Mesenchymal stem cell (in vitro differentiated cells and primary cell): ENCODE results near the gene TAGLN.

ENCODE experiments used
- DNase-seq: peaks from one replicate; pipeline ENCODE4 v3.0.0-alpha.2; 2013
- H2AFZ ChIP-seq: one replicate; pipeline ENCODE4 v1.6.1; 2013; ENCODE audit warnings: low read depth, mild to moderate bottlenecking, control low read depth, inconsistent platforms, low read length, moderate library complexity
- H2AK5ac ChIP-seq: 2 replicates; pipeline ENCODE4 v1.6.1; 2013; ENCODE audit warnings: low read length, moderate library complexity, mild to moderate bottlenecking, inconsistent platforms; ENCODE audit not compliant: severe bottlenecking
- H2BK120ac ChIP-seq: one replicate; pipeline ENCODE4 v1.6.1; 2013; ENCODE audit warnings: low read depth, mild to moderate bottlenecking, inconsistent platforms, low read length, moderate library complexity
- H2BK12ac ChIP-seq, 2 experiments: one replicate each; pipeline ENCODE4 v1.6.1; 2013; ENCODE audit warnings: inconsistent platforms in 2 of 2, low read length in 2 of 2, mild to moderate bottlenecking in 2 of 2, moderate library complexity in 2 of 2, control low read depth in 1 of 2
- H2BK15ac ChIP-seq: one replicate; pipeline ENCODE4 v1.6.1; 2013; ENCODE audit warnings: mild to moderate bottlenecking, low read depth, inconsistent platforms; ENCODE audit not compliant: poor library complexity, severe bottlenecking
- H2BK5ac ChIP-seq: 2 replicates; pipeline ENCODE4 v1.6.1; 2013; ENCODE audit warnings: low read depth, mild to moderate bottlenecking, low read length, control low read depth, inconsistent platforms; ENCODE audit not compliant: poor library complexity, severe bottlenecking
- H3K14ac ChIP-seq, 2 experiments: one replicate each; pipeline ENCODE4 v1.6.1; 2013; ENCODE audit warnings: inconsistent platforms in 2 of 2, low read length in 2 of 2, control low read depth in 1 of 2, mild to moderate bottlenecking in 1 of 2, moderate library complexity in 1 of 2
- H3K18ac ChIP-seq, 2 experiments: one replicate each; pipeline ENCODE4 v1.6.1; 2013; ENCODE audit warnings: inconsistent platforms in 2 of 2, low read length in 2 of 2, control low read depth in 1 of 2, low read depth in 1 of 2, mild to moderate bottlenecking in 1 of 2
- H3K23ac ChIP-seq, 2 experiments: one replicate each; pipeline ENCODE4 v1.6.1; 2013; ENCODE audit warnings: inconsistent platforms in 2 of 2, low read length in 2 of 2, mild to moderate bottlenecking in 2 of 2, moderate library complexity in 2 of 2, control low read depth in 1 of 2
- H3K27ac ChIP-seq: 2 replicates; pipeline ENCODE4 v1.5.1; 2013; ENCODE audit warnings: mild to moderate bottlenecking, moderate library complexity, low read length, control low read depth, inconsistent platforms; ENCODE audit not compliant: poor library complexity, severe bottlenecking
- H3K27me3 ChIP-seq, 2 experiments: 2 replicates each; pipeline versions ENCODE4 v1.6.1 to v1.7.0; 2013; ENCODE audit warnings: low read length in 2 of 2, mild to moderate bottlenecking in 2 of 2, moderate library complexity in 2 of 2, control low read depth in 1 of 2, inconsistent platforms in 1 of 2; ENCODE audit not compliant: control insufficient read depth in 1 of 2, insufficient read depth in 1 of 2
- H3K36me3 ChIP-seq, 2 experiments: 2 replicates each; pipeline versions ENCODE4 v1.6.1 to v1.7.0; 2013; ENCODE audit warnings: low read length in 2 of 2, control low read depth in 1 of 2, inconsistent platforms in 1 of 2, low read depth in 1 of 2, mild to moderate bottlenecking in 1 of 2; ENCODE audit not compliant: insufficient read depth in 2 of 2, control insufficient read depth in 1 of 2
- H3K4ac ChIP-seq, 2 experiments: one replicate each; pipeline ENCODE4 v1.6.1; 2013; ENCODE audit warnings: inconsistent platforms in 2 of 2, low read length in 2 of 2, mild to moderate bottlenecking in 2 of 2, moderate library complexity in 2 of 2, control low read depth in 1 of 2, low read depth in 1 of 2
- H3K4me1 ChIP-seq: 2 replicates; pipeline ENCODE4 v1.6.1; 2013; ENCODE audit warnings: low read depth, low read length, control low read depth; ENCODE audit not compliant: control insufficient read depth, insufficient read depth
- H3K4me2 ChIP-seq: 2 replicates; pipeline ENCODE4 v1.6.1; 2013; ENCODE audit warnings: low read length, mild to moderate bottlenecking, inconsistent platforms; ENCODE audit not compliant: poor library complexity, severe bottlenecking
- H3K4me3 ChIP-seq, 2 experiments: 2 replicates each; pipeline versions ENCODE4 v1.5.1 to v1.7.0; 2013; ENCODE audit warnings: low read length in 2 of 2, mild to moderate bottlenecking in 2 of 2, control low read depth in 1 of 2, low read depth in 1 of 2; ENCODE audit not compliant: insufficient read depth in 1 of 2
- H3K79me1 ChIP-seq: replicated peaks from 2 replicates; pipeline ENCODE4 v1.6.1; 2013; ENCODE audit warnings: mild to moderate bottlenecking, control low read depth, low read length, inconsistent platforms; ENCODE audit not compliant: poor library complexity, severe bottlenecking
- H3K9ac ChIP-seq: 2 replicates; pipeline ENCODE4 v1.7.0; 2013; ENCODE audit warnings: mild to moderate bottlenecking, low read length, moderate library complexity
- H3K9me3 ChIP-seq: 2 replicates; pipeline ENCODE4 v1.7.0; 2013; ENCODE audit warnings: mild to moderate bottlenecking, low read length; ENCODE audit not compliant: control insufficient read depth
- H4K8ac ChIP-seq: one replicate; pipeline ENCODE4 v1.6.1; 2013; ENCODE audit warnings: inconsistent platforms, mild to moderate bottlenecking, low read length, moderate library complexity
- H4K91ac ChIP-seq: one replicate; pipeline ENCODE4 v1.6.1; 2013; ENCODE audit warnings: mild to moderate bottlenecking, low read length, inconsistent platforms
- WGBS: methylation state at CpG from one replicate; pipeline ENCODE4 v1.1.7; 2013; ENCODE audit warnings: mixed read lengths; 5-methylcytosine and 5-hydroxymethylcytosine counted together

The TAGLN gene

GRCh38 chr11:117200813-117201657 is 1.9 kb downstream of the TAGLN start:
- DNase-seq = peak; percentile 45
- Histone ChIP-seq H3K4me3 (peak overlapping the region; percentile 63 to 69), H3K27ac (peak overlapping the region; percentile 96), H3K4ac (peak overlapping the region in 1 of 2 experiments; percentile 21), H2AFZ (no peak overlapping the region), H3K9me3 (no peaks in the 10 kb centered on the region), H3K36me3 (peaks cover 29 to 55% of the 10 kb centered on the region in 2 experiments), H2BK5ac (no peak overlapping the region), H3K4me1 (peaks cover 57% of the 10 kb centered on the region), H4K8ac (peak overlapping the region; percentile 58), H2BK12ac (peak overlapping the region in 1 of 2 experiments; percentile 19), H2BK15ac (no peak overlapping the region), H3K27me3 (no peaks in the 10 kb centered on the region), H3K23ac (peak overlapping the region in 1 of 2 experiments; percentile 23), H2AK5ac (no peak overlapping the region), H3K79me1 (peaks cover 4% of the 10 kb centered on the region), H2BK120ac (no peak overlapping the region), H3K18ac (no peak overlapping the region), H3K9ac (peak overlapping the region; percentile 86), H3K14ac (peak overlapping the region in 1 of 2 experiments; percentile 68), H3K4me2 (peak overlapping the region; percentile 85), H4K91ac (no peak overlapping the region)
- 75% methylated on average over 11 of the region's 12 CpGs for WGBS

- Histone ChIP-seq H3K4me3 (peak overlapping the region; percentile 63 to 69), H3K36me3 (peaks cover 25 to 51% of the 10 kb centered on the region in 2 experiments), H3K4me1 (peaks cover 60% of the 10 kb centered on the region), H3K9ac (peak overlapping the region; percentile 86), H3K23ac (no peak overlapping the region), H3K18ac (peak overlapping the region in 1 of 2 experiments; percentile 18), H3K9me3 (no peaks in the 10 kb centered on the region), H2BK15ac (no peak overlapping the region), H3K14ac (no peak overlapping the region), H2BK5ac (no peak overlapping the region), H4K91ac (no peak overlapping the region), H2BK12ac (peak overlapping the region in 1 of 2 experiments; percentile 49), H3K79me1 (peaks cover 4% of the 10 kb centered on the region), H3K27ac (peak overlapping the region; percentile 96), H2AFZ (no peak overlapping the region), H2AK5ac (peak overlapping the region; percentile 11), H4K8ac (peak overlapping the region; percentile 58), H3K4ac (no peak overlapping the region), H2BK120ac (no peak overlapping the region), H3K4me2 (peak overlapping the region; percentile 85), H3K27me3 (no peaks in the 10 kb centered on the region)
- DNase-seq = no peak
- WGBS = 80% methylated on average over 14 of the region's 14 CpGs
These were observed 2.6 kb downstream of the TAGLN start for GRCh38 chr11:117201658-117202305.

GRCh38 chr11:117202386-117203068 is 3.4 kb downstream of the TAGLN start:
- Histone ChIP-seq H3K4me1 (peaks cover 59% of the 10 kb centered on the region), H3K36me3 (peaks cover 25 to 49% of the 10 kb centered on the region in 2 experiments), H3K79me1 (peaks cover 4% of the 10 kb centered on the region), H3K23ac (peak overlapping the region in 1 of 2 experiments; percentile 14), H3K18ac (no peak overlapping the region), H3K9me3 (no peaks in the 10 kb centered on the region), H3K4me2 (peak overlapping the region; percentile 85), H2AK5ac (no peak overlapping the region), H2BK15ac (no peak overlapping the region), H2BK120ac (no peak overlapping the region), H3K27me3 (no peaks in the 10 kb centered on the region), H3K14ac (no peak overlapping the region), H2AFZ (no peak overlapping the region), H4K8ac (no peak overlapping the region), H4K91ac (no peak overlapping the region), H2BK5ac (no peak overlapping the region), H2BK12ac (no peak overlapping the region), H3K27ac (peak overlapping the region; percentile 96), H3K4me3 (no peak overlapping the region), H3K9ac (no peak overlapping the region), H3K4ac (no peak overlapping the region)
- no peak for DNase-seq
- 96% methylated on average over 6 of the region's 7 CpGs for WGBS

GRCh38 chr11:117203069-117203407 is 3.9 kb downstream of the TAGLN start:
- no peak overlapping the region for H2BK5ac ChIP-seq
- H3K23ac ChIP-seq = peak overlapping the region in 1 of 2 experiments; percentile 14
- 94% methylated on average over 10 of the region's 10 CpGs for WGBS
- no peak overlapping the region for H3K18ac ChIP-seq
- no peak overlapping the region for H3K4me3 ChIP-seq
- H3K79me1 ChIP-seq = peaks cover 4% of the 10 kb centered on the region
- no peak overlapping the region for H2AFZ ChIP-seq
- no peak overlapping the region for H2BK15ac ChIP-seq
- H2BK120ac ChIP-seq = no peak overlapping the region
- peaks cover 25 to 49% of the 10 kb centered on the region in 2 experiments for H3K36me3 ChIP-seq
- peak overlapping the region; percentile 85 for H3K4me2 ChIP-seq
- no peak overlapping the region for H3K14ac ChIP-seq
- DNase-seq = no peak
- no peak overlapping the region for H2BK12ac ChIP-seq
- H3K4ac ChIP-seq = no peak overlapping the region
- H3K27me3 ChIP-seq = no peaks in the 10 kb centered on the region
- H3K9ac ChIP-seq = no peak overlapping the region
- H4K8ac ChIP-seq = no peak overlapping the region
- peak overlapping the region; percentile 13 for H3K27ac ChIP-seq
- H3K4me1 ChIP-seq = peaks cover 54% of the 10 kb centered on the region
- no peaks in the 10 kb centered on the region for H3K9me3 ChIP-seq
- no peak overlapping the region for H2AK5ac ChIP-seq
- H4K91ac ChIP-seq = no peak overlapping the region
